CD4-positive, alpha-beta T cell treated with Interleukin-21 for 1 hour (primary cell): ENCODE results near the gene CNTNAP2.

ENCODE experiments used
- DNase-seq: peaks from one replicate; pipeline ENCODE4 v3.0.0-alpha.2; 2020

The CNTNAP2 gene

DNA sequence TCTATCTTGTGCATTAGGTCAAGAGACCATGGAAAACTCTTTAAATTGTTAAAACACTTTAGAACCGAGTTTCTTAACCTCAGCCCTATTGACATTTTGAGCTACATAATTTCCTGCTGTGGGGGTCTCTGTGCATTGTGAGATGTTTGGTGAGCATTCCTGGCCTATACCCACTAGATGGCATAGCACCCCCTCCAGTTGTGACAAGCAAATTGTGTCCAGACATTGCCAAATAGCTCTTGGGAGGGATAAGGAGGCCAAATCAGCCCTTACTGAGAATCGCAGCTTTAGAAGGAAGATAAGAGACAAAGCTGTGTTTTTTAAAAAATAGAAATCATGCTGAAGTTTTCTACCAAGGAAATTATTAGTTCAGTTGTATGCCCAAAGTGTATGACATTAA, 1315.5 kb downstream of the CNTNAP2 start:
- DNase-seq = no peak

GRCh38 chr7:147432576-147432975, 1316.0 kb downstream of the CNTNAP2 start:
- DNase-seq = no peak

DNA sequence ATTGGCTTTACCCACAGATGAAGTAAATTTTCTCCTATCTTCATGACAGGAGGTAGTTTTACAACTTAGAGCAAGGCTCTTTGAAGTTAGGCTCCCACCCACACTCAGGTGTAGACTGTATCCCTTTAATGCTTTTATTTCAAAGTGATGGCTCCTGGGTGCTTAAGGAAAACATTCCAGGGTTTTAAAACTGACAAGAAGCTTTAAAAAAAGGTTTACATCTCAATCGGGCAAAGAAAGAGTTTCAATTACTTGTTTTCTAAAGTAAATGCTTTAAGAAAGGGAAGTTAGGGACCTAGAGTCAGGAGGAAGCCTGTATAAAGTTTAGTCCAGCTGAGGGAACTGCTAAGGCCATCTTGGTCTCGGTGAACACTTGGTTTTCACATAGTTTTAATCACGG, 1320.1 kb downstream of the CNTNAP2 start:
- DNase-seq = no peak

GRCh38 chr7:147438216-147438615, 1321.6 kb downstream of the CNTNAP2 start:
- no peak for DNase-seq

- no peak for DNase-seq
Observed at GRCh38 chr7:147443942-147444341, 1327.3 kb downstream of the CNTNAP2 start.

DNA sequence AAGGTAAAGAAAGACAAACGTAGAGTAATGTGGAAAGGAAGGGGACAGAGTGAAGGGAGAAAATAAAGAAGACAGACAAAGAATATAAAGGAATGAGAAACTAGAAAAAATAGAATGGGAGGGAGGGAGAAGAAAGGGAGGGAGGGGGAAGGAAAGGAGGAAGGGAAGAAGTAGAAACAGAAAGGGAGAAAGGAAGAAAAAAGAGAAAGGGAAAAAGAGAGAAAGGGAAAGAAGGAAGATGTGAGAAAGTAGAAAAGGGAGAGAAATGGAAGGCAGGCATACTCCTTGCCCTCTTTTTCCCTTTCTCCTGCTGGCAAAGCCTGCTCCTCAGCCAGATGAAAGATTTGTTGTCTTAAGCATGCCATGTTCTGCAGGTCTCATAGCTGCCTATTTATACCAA, 1336.2 kb downstream of the CNTNAP2 start:
- no peak for DNase-seq

DNA sequence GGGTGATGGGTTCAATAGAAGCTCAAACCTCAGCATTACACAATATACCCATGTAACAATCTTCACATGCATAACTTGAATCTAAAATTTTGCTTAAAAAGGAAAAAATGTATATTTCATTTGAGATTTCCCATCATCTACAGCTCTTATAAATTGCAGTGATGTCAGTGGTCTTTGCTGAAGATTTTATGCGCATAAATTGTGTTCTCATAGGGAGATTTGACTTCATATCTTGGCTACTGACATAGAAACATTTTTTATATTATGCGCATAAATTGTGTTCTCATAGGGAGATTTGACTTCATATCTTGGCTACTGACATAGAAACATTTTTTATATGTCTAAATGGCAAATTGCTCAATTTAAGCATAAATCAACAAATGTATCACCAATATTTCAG, 1348.6 kb downstream of the CNTNAP2 start:
- DNase-seq = no peak

GRCh38 chr7:147472556-147472955, 1356.0 kb downstream of the CNTNAP2 start:
- DNase-seq = no peak

DNA sequence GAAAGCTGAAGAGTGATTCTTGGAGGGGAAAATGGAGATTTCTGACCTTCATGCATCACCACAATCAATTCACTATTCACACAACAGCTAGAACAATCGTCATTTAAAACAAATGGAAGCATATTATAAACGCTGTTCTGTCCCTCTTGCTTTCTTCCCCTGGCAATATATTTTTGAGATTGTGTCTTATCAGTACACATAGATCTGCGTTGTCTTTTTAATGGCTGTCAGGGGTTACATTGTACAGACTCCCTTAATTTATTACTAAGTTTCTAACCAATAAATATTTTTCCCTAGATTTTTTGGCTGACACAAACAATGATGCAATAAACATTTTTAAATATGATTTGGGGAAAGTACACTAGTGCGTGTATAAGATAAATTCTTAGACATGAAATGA, 1358.3 kb downstream of the CNTNAP2 start:
- no peak for DNase-seq

DNA sequence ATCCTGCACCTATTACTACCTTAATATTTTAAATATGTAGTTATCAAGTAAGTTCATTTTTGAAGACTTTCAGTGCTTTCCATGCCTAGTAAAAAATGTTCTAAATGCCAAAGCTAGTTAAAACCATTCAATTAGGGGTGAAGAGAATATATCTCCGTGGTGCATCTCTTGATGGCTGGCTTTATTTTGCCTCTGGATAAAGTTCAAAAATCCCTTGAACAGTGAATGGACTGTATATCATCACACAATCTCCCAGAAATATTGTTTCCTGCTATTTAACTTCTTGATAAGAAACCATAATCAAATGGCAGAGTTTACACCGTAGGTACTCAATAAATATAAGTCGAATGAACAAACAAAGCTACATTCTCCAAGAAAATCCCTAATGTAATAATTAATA, 1360.9 kb downstream of the CNTNAP2 start:
- DNase-seq = no peak

- no peak for DNase-seq
Observed at GRCh38 chr7:147478796-147479195, 1362.2 kb downstream of the CNTNAP2 start.

GRCh38 chr7:147483634-147484292, 1367.2 kb downstream of the CNTNAP2 start:
- no peak for DNase-seq

- no peak for DNase-seq
Observed at GRCh38 chr7:147485660-147486210, 1369.1 kb downstream of the CNTNAP2 start.

GRCh38 chr7:147492606-147493005, 1376.0 kb downstream of the CNTNAP2 start:
- no peak for DNase-seq

DNA sequence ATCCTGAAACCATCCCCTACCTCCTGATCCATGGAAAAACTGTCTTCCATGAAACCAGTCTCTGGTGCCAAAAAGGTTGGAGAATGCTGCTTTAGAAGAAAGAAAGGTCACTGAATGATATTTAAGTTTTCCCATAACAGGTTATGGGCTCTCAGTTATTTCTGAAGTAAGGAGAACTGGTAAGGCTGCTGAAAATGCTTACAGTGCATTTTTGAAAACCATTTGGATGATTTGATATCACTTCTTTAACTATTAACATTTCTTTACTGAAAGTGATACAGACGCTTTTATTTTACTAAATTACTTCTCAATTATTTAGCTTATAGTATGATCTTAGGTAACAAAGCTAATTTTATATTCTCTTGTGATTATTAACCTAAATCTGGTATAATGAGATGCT, 1379.6 kb downstream of the CNTNAP2 start:
- DNase-seq = no peak

GRCh38 chr7:147497246-147497645, 1380.6 kb downstream of the CNTNAP2 start:
- no peak for DNase-seq

DNA sequence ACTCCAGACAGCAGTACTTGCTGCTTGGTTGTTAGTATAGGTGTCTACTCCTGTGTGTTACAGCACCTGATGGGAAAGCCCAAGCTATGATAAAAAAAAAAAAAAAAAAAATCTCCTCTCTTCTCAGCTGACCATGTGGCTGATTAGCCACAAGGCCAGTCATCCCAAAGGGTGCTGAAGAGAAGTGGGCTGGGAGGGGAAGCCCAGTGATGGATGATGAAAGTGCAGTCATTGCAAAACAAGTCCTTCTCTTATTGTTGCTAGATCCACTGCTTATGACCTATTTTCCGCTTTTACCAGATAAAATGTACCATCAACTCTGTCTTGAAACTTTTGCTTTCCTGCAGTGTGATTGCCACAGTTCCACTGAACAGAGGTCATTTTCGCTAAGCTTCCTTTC, 1381.5 kb downstream of the CNTNAP2 start:
- DNase-seq = no peak

- no peak for DNase-seq
Observed at GRCh38 chr7:147509035-147509501, 1392.5 kb downstream of the CNTNAP2 start.

DNA sequence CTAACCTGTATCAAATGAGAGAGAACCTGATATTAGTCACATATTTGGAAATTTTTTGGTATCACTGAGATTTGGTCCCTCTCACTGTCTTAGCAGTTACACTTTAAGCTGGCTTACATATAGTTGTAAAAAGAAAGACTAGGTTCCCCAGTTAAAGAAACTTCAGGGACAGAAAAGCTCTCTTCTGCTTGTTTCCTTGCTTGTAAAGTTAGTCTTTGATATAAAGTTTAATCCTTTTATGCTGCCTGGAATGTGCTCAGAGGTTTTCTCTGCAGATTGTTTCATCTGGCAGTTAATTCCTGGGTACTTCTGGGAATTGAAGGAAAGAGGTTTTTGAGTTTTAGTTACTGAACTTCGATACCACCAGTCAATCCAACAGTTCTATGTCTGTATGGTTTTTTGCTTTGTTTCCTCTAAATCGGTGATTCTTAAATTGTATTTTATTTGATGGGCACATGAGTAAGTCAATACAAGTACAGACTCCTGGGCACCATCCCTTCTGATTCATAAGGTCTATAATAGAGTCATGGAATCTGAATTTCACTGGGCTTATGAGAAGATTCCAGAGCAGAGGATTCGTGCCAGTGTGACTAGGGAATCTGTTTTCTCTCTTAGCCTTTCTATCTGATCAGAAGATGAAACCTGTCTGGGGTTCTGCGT, 1393.1 kb downstream of the CNTNAP2 start:
- DNase-seq = no peak

DNA sequence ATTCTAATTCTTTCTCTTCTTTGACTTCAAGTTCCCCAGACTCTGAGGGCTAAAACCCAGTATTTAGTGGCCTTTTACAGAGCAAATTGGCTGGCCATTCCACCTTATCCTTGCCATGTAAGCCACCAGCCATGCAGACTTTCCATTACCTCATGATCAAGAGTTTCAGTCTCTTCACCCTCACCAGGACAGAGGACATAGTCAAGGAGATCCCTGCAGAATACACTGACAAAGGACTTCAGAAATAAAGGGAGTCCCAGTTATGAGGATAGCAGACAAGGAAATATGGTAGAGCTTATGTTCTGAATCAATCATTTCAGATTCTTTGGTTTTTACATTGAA, 1393.6 kb downstream of the CNTNAP2 start:
- no peak for DNase-seq

- no peak for DNase-seq
Observed at GRCh38 chr7:147510923-147511322, 1394.3 kb downstream of the CNTNAP2 start.

GRCh38 chr7:147513451-147513850, 1396.8 kb downstream of the CNTNAP2 start:
- no peak for DNase-seq

- DNase-seq = no peak
Observed at GRCh38 chr7:147516391-147516790, 1399.8 kb downstream of the CNTNAP2 start.

DNA sequence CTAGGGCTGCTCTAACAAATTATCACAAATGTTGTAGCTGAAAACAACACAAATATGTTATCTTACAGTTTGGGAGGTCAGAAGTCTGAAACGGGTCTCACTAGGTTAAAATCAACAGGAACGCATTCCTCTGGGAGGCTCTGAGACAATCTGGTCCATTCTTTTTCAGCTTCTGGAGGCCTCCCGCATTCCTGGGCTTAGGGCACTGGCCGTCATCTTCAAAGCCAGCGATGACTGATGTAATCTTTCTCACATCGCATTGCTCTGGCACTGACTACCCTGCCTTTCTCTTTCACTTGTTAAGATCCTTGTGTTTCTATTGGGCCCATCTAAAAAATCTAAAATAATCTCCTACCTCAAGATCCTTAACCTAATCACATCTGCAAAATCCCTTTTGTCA, 1402.5 kb downstream of the CNTNAP2 start:
- DNase-seq = no peak

GRCh38 chr7:147523056-147523455, 1406.5 kb downstream of the CNTNAP2 start:
- no peak for DNase-seq
